Sigmoid colon (tissue), 7 donors: Measurements from ENCODE around the gene ABI1. TPM values are rescaled to one million over a fixed set of nuclear protein-coding genes. Genes with fewer than 3 reads are reported as not detected.
"Not testable (repeated sequence)": the region's sequence is repeated elsewhere in the genome, so short reads cannot be mapped to it uniquely, and the experiment has no call there.

Experiments
- DNase-seq: peaks from one replicate; pipeline ENCODE4 v3.0.0-alpha.2; 2019
- H3K27ac ChIP-seq, 4 donors: fragments of 200-600 bp; sonication (generic); one replicate each; pipeline ENCODE4 v1.5.1; 2016 to 2019; ENCODE audit warnings: mild to moderate bottlenecking in 1 of 4
- H3K27me3 ChIP-seq, 3 donors: fragments of 200-600 bp; sonication (generic); one replicate each; pipeline ENCODE4 v1.5.1; 2019; ENCODE audit warnings: mild to moderate bottlenecking in 1 of 3
- H3K36me3 ChIP-seq, 4 donors: fragments of 200-600 bp; sonication (generic); one replicate each; pipeline ENCODE4 v1.5.1; 2016 to 2019
- H3K4me1 ChIP-seq, 4 donors: fragments of 200-600 bp; sonication (generic); one replicate each; pipeline ENCODE4 v1.5.1; 2017 to 2019
- H3K4me3 ChIP-seq, 4 donors: fragments of 200-600 bp; sonication (generic); one replicate each; pipeline ENCODE4 v1.5.1; 2017 to 2019; ENCODE audit warnings: mild to moderate bottlenecking in 2 of 4, moderate library complexity in 1 of 4
- H3K9me3 ChIP-seq, 4 donors: fragments of 200-600 bp in 3 of 4; sonication (generic) in 3 of 4; one replicate each; pipeline versions ENCODE4 v1.5.1 to v1.6.1; 2013 to 2019
- CTCF ChIP-seq, 4 experiments: fragments of 450-650 bp in 3 of 4; fragments of 200-600 bp in 1 of 4; IDR thresholded peaks; one replicate each; pipeline ENCODE4 v1.5.1; 2016 to 2019; ENCODE audit warnings: antibody characterized with exemption in 4 of 4, mild to moderate bottlenecking in 3 of 4, moderate library complexity in 2 of 4
- EP300 ChIP-seq, 4 donors: sonication (generic); formaldehyde crosslinking; IDR thresholded peaks; one replicate each; pipeline ENCODE4 v1.6.1; 2017; ENCODE audit warnings: antibody characterized with exemption in 4 of 4
- POLR2A ChIP-seq, 2 donors: fragments of 450-650 bp; IDR thresholded peaks; one replicate each; pipeline ENCODE4 v1.6.1; 2016; ENCODE audit warnings: antibody characterized with exemption in 2 of 2, mild to moderate bottlenecking in 2 of 2, moderate library complexity in 2 of 2
- POLR2AphosphoS5 ChIP-seq, 4 donors: sonication (generic); formaldehyde crosslinking; IDR thresholded peaks; one replicate each; pipeline ENCODE4 v1.6.1; 2017; ENCODE audit warnings: antibody characterized with exemption in 4 of 4
- WGBS, 2 donors: extraction: QIAGEN DNeasy Blood & Tissue Kit; methylation state at CpG; one replicate each; pipeline ENCODE4 v1.1.7; 2013; 5-methylcytosine and 5-hydroxymethylcytosine counted together
- intact Hi-C: fragments of 100-400 bp; cut with DNase I; formaldehyde crosslinking; loops from one replicate; pipeline ENCODE4 v1.15.1; 2023
- polyA plus RNA-seq, 3 donors: library from polyadenylated mRNA; stranded (reverse); fragments of 200-250 nt; gene quantifications; one replicate each; pipeline ENCODE4 v1.2.3, GENCODE V29; 2013
- total RNA-seq, 4 donors: library from RNA; depleted of rRNA; stranded (reverse); fragments of >200 nt; gene quantifications; one replicate each; pipeline ENCODE4 v1.1.0, GENCODE V29; 2016
- donor health status: healthy with polysubstance abuse.
- donor health status: Bipolar disorder and iron deficiency.
- donor health status: healthy.

Gene ABI1
- total and polyA plus RNA-seq, 7 donors = 30.4 to 49.0 (median 44.4) TPM

- no peaks in the 10 kb centered on the region for H3K36me3 ChIP-seq
- H3K9me3 ChIP-seq = no peaks in the 10 kb centered on the region
- H3K27me3 ChIP-seq = no peaks in the 10 kb centered on the region
- 1 to 2% methylated on average over 15 of the region's 15 CpGs for WGBS, 2 donors
- H3K4me1 ChIP-seq = peaks cover 0 to 45% (median 40%) of the 10 kb centered on the region in 4 donors
- DNase-seq = no peak
- TF ChIP-seq POLR2A (IDR thresholded peaks at IDR 0.05) (no peak), EP300 (IDR thresholded peaks at IDR 0.05) (no peak), POLR2AphosphoS5 (IDR thresholded peaks at IDR 0.05) (no peak)
- H3K27ac ChIP-seq = peak overlapping the region; percentile 91 to 98 (median 94)
- intact Hi-C loops = loop anchor here (5.0 kb wide), 1 partner anchor 132 kb away; no protein-coding TSS in a partner anchor
- H3K4me3 ChIP-seq = peak overlapping the region; percentile 71 to 96 (median 79)
Observed at GRCh38 chr10:26859241-26860101, 1.3 kb downstream of the ABI1 start.

GRCh38 chr10:26858707-26859034 is 2.1 kb downstream of the ABI1 start:
- no peaks in the 10 kb centered on the region for H3K27me3 ChIP-seq
- TF ChIP-seq POLR2AphosphoS5 (IDR thresholded peaks at IDR 0.05) = no peak
- TF ChIP-seq POLR2A (IDR thresholded peaks at IDR 0.05) = no peak
- no peak for TF ChIP-seq CTCF (IDR thresholded peaks at IDR 0.05)
- TF ChIP-seq EP300 (IDR thresholded peaks at IDR 0.05) = no peak
- no peaks in the 10 kb centered on the region for H3K36me3 ChIP-seq
- peaks cover 0 to 51% (median 46%) of the 10 kb centered on the region in 4 donors for H3K4me1 ChIP-seq
- peak overlapping the region in 3 of 4 donors; percentile 72 to 96 (median 86) for H3K4me3 ChIP-seq
- H3K27ac ChIP-seq = peak overlapping the region; percentile 91 to 98 (median 94)
- H3K9me3 ChIP-seq = no peaks in the 10 kb centered on the region
- DNase-seq = no peak
- intact Hi-C loops = no loop called here
- 21 to 26% methylated on average over 2 of the region's 2 CpGs for WGBS, 2 donors

- WGBS, 2 donors = 32 to 41% methylated on average over 7 of the region's 7 CpGs
- H3K4me3 ChIP-seq = no peak overlapping the region
- H3K27ac ChIP-seq = peak overlapping the region in 3 of 4 donors; percentile 93 to 98 (median 96)
Observed at GRCh38 chr10:26857991-26858706, 2.6 kb downstream of the ABI1 start.

GRCh38 chr10:26857553-26857952 is 3.2 kb downstream of the ABI1 start:
- Histone ChIP-seq H3K4me1 (peaks cover 0 to 52% (median 46%) of the 10 kb centered on the region in 4 donors), H3K27ac (peak overlapping the region in 2 of 4 donors; percentile 93 to 96)
- H3K9me3 ChIP-seq, DNase-seq, intact Hi-C loops, H3K27me3 ChIP-seq, H3K4me3 ChIP-seq, H3K36me3 ChIP-seq: not testable (repeated sequence)

More at GRCh38 chr10:26857991-26858706, 2.6 kb downstream of the ABI1 start:
- Histone ChIP-seq H3K4me1 (peaks cover 0 to 52% (median 46%) of the 10 kb centered on the region in 4 donors), H3K9me3 (no peaks in the 10 kb centered on the region), H3K27me3 (no peaks in the 10 kb centered on the region), H3K36me3 (no peaks in the 10 kb centered on the region)
- intact Hi-C loops = no loop called here
- TF ChIP-seq CTCF (IDR thresholded peaks at IDR 0.05) (no peak), POLR2AphosphoS5 (IDR thresholded peaks at IDR 0.05) (no peak), POLR2A (IDR thresholded peaks at IDR 0.05) (no peak), EP300 (IDR thresholded peaks at IDR 0.05) (no peak)
- no peak for DNase-seq

- Histone ChIP-seq H3K4me3 (no peak overlapping the region), H3K27me3 (no peaks in the 10 kb centered on the region), H3K36me3 (no peaks in the 10 kb centered on the region), H3K27ac (no peak overlapping the region), H3K9me3 (no peaks in the 10 kb centered on the region), H3K4me1 (peaks cover 0 to 52% (median 46%) of the 10 kb centered on the region in 4 donors)
- 13 to 53% methylated on average over 3 of the region's 3 CpGs for whole genome bisulfite sequencing, 2 donors
- intact Hi-C loops = no loop called here
- DNase-seq = no peak
- TF ChIP-seq EP300 (IDR thresholded peaks at IDR 0.05) = no peak
- TF ChIP-seq POLR2A (IDR thresholded peaks at IDR 0.05) = no peak
- TF ChIP-seq CTCF (IDR thresholded peaks at IDR 0.05) = no peak
- TF ChIP-seq POLR2AphosphoS5 (IDR thresholded peaks at IDR 0.05) = no peak
Observed at GRCh38 chr10:26855186-26855585, 5.6 kb downstream of the ABI1 start.
